ENCODE data around the gene ATP4B.

Gene ATP4B

GRCh38 chr13:113657851-113658741, at the start of gene ATP4B:
ATP4B (minus strand) TSS chr13:113658198; CDS start chr13:113658144, 54 bp downstream.
- no peak for TF ChIP-seq CTCF (conservative IDR thresholded peaks at IDR 0.05; ENCODE audit: low read depth, low read length)
- no peak within 1 kb of the TSS for H3K4me3 ChIP-seq (ENCODE audit: low read length)
- DNase-seq (ENCODE audit: low read depth) = no peak

GRCh38 chr13:113672002-113672651, 14.1 kb upstream of the ATP4B start:
- DNase-seq (ENCODE audit: low read depth) = no peak
- TF ChIP-seq CTCF (conservative IDR thresholded peaks at IDR 0.05; ENCODE audit: low read depth, low read length) = no peak
- no peak overlapping the region for H3K4me3 ChIP-seq (ENCODE audit: low read length)

GRCh38 chr13:113671066-113672001, 13.3 kb upstream of the ATP4B start:
- H3K4me3 ChIP-seq (ENCODE audit: low read length) = no peak overlapping the region
- no peak for TF ChIP-seq CTCF (conservative IDR thresholded peaks at IDR 0.05; ENCODE audit: low read depth, low read length)
- DNase-seq (ENCODE audit: low read depth) = no peak

GRCh38 chr13:113670541-113670940, 12.5 kb upstream of the ATP4B start:
- TF ChIP-seq CTCF (conservative IDR thresholded peaks at IDR 0.05; ENCODE audit: low read depth, low read length) = no peak
- H3K4me3 ChIP-seq (ENCODE audit: low read length) = no peak overlapping the region
- no peak for DNase-seq (ENCODE audit: low read depth)

GRCh38 chr13:113669755-113670341, 11.8 kb upstream of the ATP4B start:
- no peak for DNase-seq (ENCODE audit: low read depth)
- no peak overlapping the region for H3K4me3 ChIP-seq (ENCODE audit: low read length)
- no peak for TF ChIP-seq CTCF (conservative IDR thresholded peaks at IDR 0.05; ENCODE audit: low read depth, low read length)

- no peak for DNase-seq (ENCODE audit: low read depth)
- no peak overlapping the region for H3K4me3 ChIP-seq (ENCODE audit: low read length)
- no peak for TF ChIP-seq CTCF (conservative IDR thresholded peaks at IDR 0.05; ENCODE audit: low read depth, low read length)
Observed at GRCh38 chr13:113669231-113669754, 11.3 kb upstream of the ATP4B start.
